Natural killer cell (primary cell): Measurements from ENCODE around the gene ASH1L. TPM values are rescaled to one million over a fixed set of nuclear protein-coding genes. Genes with fewer than 3 reads are reported as not detected.

ENCODE experiments used
- ATAC-seq, 3 donors: fragments of 150-1000 bp in 2 of 3; fragments of 200-7000 bp in 1 of 3; cut with Tn5 transposase; 1 replicate in 1 of 3; 2 replicates in 2 of 3; pipeline ENCODE4 v1.10.0; 2021; ENCODE audit warnings: mild to moderate bottlenecking in 2 of 3, moderate library complexity in 2 of 3
- DNase-seq, 2 donors: peaks; one replicate each; pipeline versions ENCODE4 v3.0.0 to v3.0.0-alpha.2; 2013 to 2021; ENCODE audit warnings: mixed read lengths in 1 of 2
- H3K27ac ChIP-seq: one replicate; pipeline ENCODE4 v1.5.1; 2013; ENCODE audit warnings: mild to moderate bottlenecking, low read length
- H3K27me3 ChIP-seq: one replicate; pipeline ENCODE4 v1.6.1; 2013; ENCODE audit warnings: low read length; ENCODE audit not compliant: control insufficient read depth, insufficient read depth
- H3K36me3 ChIP-seq: one replicate; pipeline ENCODE4 v1.6.1; 2013; ENCODE audit warnings: low read length; ENCODE audit not compliant: control insufficient read depth, insufficient read depth
- H3K4me1 ChIP-seq: one replicate; pipeline ENCODE4 v1.6.1; 2013; ENCODE audit warnings: low read length; ENCODE audit not compliant: control insufficient read depth, insufficient read depth
- H3K4me3 ChIP-seq: one replicate; pipeline ENCODE4 v1.5.1; 2013; ENCODE audit warnings: low read length
- H3K9me3 ChIP-seq: one replicate; pipeline ENCODE4 v1.6.1; 2013; ENCODE audit warnings: low read length; ENCODE audit not compliant: control insufficient read depth, insufficient read depth
- H3K27ac Mint-ChIP-seq, 2 donors: one replicate each; pipeline ENCODE4 v1.8.0; 2022; ENCODE audit warnings: mild to moderate bottlenecking in 2 of 2, mixed read lengths in 2 of 2, moderate library complexity in 1 of 2
- H3K27me3 Mint-ChIP-seq, 2 donors: one replicate each; pipeline ENCODE4 v1.8.0; 2022; ENCODE audit warnings: low read depth in 2 of 2, mixed read lengths in 2 of 2
- H3K36me3 Mint-ChIP-seq: one replicate; pipeline ENCODE4 v1.8.0; 2022; ENCODE audit warnings: mixed read lengths
- H3K4me1 Mint-ChIP-seq, 2 donors: one replicate each; pipeline ENCODE4 v1.8.0; 2022; ENCODE audit warnings: mixed read lengths in 2 of 2
- H3K4me3 Mint-ChIP-seq: one replicate; pipeline ENCODE4 v1.8.0; 2022; ENCODE audit warnings: mild to moderate bottlenecking, moderate library complexity, mixed read lengths
- H3K9me3 Mint-ChIP-seq, 2 donors: one replicate each; pipeline ENCODE4 v1.8.0; 2022; ENCODE audit warnings: mixed read lengths in 2 of 2
- CTCF ChIP-seq: fragments of 200-600 bp; IDR thresholded peaks from one replicate; pipeline ENCODE4 v1.8.0; 2022; ENCODE audit warnings: antibody characterized with exemption
- WGBS: methylation state at CpG from one replicate; pipeline ENCODE4 v1.1.7; 2013; ENCODE audit warnings: missing lambda C conversion rate; ENCODE audit not compliant: insufficient coverage; 5-methylcytosine and 5-hydroxymethylcytosine counted together
- intact Hi-C: fragments of 100-400 bp; cut with micrococcal nuclease; formaldehyde crosslinking; loops from one replicate; pipeline ENCODE4 v1.14.2; 2022
- total RNA-seq, 4 donors: library from RNA; stranded (reverse); fragments of 120-200 nt in 1 of 4; gene quantifications; one replicate each; pipeline versions ENCODE4 v1.2.3 to v1.2.4, GENCODE V29; 2013 to 2022

Gene ASH1L
- total RNA-seq, 3 donors from 2014 or later (not counting 1 experiment from before 2014, with no cell fraction given), result 82.2 to 99.5 (median 91.9) TPM

GRCh38 chr1:155555915-155556314, 6.7 kb downstream of the ASH1L start:
- H3K36me3 Mint-ChIP-seq, result no peaks in the 10 kb centered on the region
- H3K27me3 Mint-ChIP-seq, result no peaks in the 10 kb centered on the region
- intact Hi-C loops, result no loop called here
- H3K9me3 Mint-ChIP-seq, result no peaks in the 10 kb centered on the region
- no peak overlapping the region for H3K4me3 ChIP-seq
- no peak overlapping the region for H3K27ac Mint-ChIP-seq
- no peak overlapping the region for H3K4me3 Mint-ChIP-seq
- no peak overlapping the region for H3K27ac ChIP-seq
- no peaks in the 10 kb centered on the region for H3K27me3 ChIP-seq
- DNase-seq (no peak), ATAC-seq (no peak)
- no peaks in the 10 kb centered on the region for H3K36me3 ChIP-seq
- no peak for TF ChIP-seq CTCF
- H3K9me3 ChIP-seq, result no peaks in the 10 kb centered on the region
- H3K4me1 ChIP-seq, result peaks cover 15% of the 10 kb centered on the region
- peaks cover 23 to 45% of the 10 kb centered on the region in 2 donors for H3K4me1 Mint-ChIP-seq

GRCh38 chr1:155553349-155553748, 9.3 kb downstream of the ASH1L start:
- Mint-ChIP-seq H3K9me3 (no peaks in the 10 kb centered on the region), H3K4me3 (no peak overlapping the region), H3K27ac (peak overlapping the region; percentile 5 to 45), H3K27me3 (no peaks in the 10 kb centered on the region), H3K36me3 (no peaks in the 10 kb centered on the region), H3K4me1 (peaks cover 29 to 44% of the 10 kb centered on the region in 2 donors)
- DNase-seq (no peak), ATAC-seq (no peak)
- no peak overlapping the region for H3K4me3 ChIP-seq
- H3K4me1 ChIP-seq, result peaks cover 3% of the 10 kb centered on the region
- intact Hi-C loops, result no loop called here
- no peaks in the 10 kb centered on the region for H3K36me3 ChIP-seq
- WGBS, result 52% methylated on average over 4 of the region's 5 CpGs
- no peak for TF ChIP-seq CTCF
- no peaks in the 10 kb centered on the region for H3K9me3 ChIP-seq
- no peaks in the 10 kb centered on the region for H3K27me3 ChIP-seq
- no peak overlapping the region for H3K27ac ChIP-seq

GRCh38 chr1:155548706-155549105, 13.9 kb downstream of the ASH1L start:
- Histone ChIP-seq H3K27me3 (no peaks in the 10 kb centered on the region), H3K4me1 (peaks cover 5% of the 10 kb centered on the region), H3K9me3 (no peaks in the 10 kb centered on the region), H3K27ac (no peak overlapping the region), H3K4me3 (no peak overlapping the region), H3K36me3 (peaks cover 2% of the 10 kb centered on the region)
- peak overlapping the region; percentile 8 to 24 for H3K27ac Mint-ChIP-seq
- no peak overlapping the region for H3K4me3 Mint-ChIP-seq
- no peak for DNase-seq
- no peaks in the 10 kb centered on the region for H3K9me3 Mint-ChIP-seq
- intact Hi-C loops, result no loop called here
- no CpG with 5 or more reads among the region's 2 CpGs for WGBS
- H3K36me3 Mint-ChIP-seq, result no peaks in the 10 kb centered on the region
- peaks cover 40 to 55% of the 10 kb centered on the region in 2 donors for H3K4me1 Mint-ChIP-seq
- TF ChIP-seq CTCF, result no peak
- H3K27me3 Mint-ChIP-seq, result no peaks in the 10 kb centered on the region
- ATAC-seq, result no peak
